ENCODE data around the gene ZNF75A.
A peak's percentile ranks its signal among the peaks of the same experiment; 100 is the strongest.

The ZNF75A gene

DNA sequence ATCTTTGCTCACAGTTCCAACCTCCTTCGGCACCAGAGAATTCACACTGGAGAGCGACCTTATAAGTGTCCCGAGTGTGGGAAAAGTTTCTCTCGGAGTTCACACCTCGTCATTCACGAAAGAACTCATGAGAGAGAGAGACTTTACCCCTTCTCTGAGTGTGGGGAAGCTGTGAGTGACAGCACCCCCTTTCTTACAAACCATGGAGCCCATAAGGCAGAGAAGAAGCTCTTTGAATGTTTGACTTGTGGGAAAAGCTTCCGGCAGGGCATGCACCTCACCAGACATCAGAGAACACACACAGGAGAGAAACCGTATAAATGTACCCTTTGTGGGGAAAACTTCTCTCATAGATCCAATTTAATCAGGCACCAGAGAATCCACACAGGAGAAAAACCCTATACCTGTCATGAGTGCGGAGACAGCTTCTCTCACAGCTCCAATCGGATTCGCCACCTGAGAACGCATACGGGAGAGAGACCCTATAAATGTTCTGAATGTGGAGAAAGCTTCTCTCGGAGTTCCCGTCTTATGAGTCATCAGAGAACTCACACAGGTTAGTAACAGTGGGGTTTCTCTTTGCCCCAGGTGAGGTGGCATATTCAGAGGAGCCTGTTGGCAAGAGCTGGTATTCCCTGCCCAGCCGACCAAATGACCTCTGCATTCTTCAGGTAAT is 15.2 kb upstream of the ZNF75A start:
- no peak for DNase-seq (ENCODE audit: low spot score)

DNA sequence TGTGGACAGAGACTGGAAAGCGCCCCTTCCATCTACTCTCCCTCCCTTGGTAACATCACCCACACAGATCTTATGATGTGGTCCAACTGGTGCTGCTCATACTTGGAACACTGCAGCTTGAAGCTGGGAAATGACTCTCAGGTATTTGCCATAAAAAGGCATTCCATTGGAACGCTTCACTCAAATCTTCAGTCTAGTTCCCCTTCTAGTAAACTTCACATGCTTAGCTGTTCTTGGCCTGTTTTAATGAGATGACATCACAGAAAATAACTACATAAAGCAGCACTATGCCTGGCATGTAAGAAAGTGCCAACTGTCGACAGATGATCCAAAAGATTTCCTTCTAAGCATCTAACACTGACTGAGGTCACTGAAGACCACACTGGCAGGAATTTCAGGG is 12.7 kb upstream of the ZNF75A start:
- no peak for DNase-seq (ENCODE audit: low spot score)

GRCh38 chr16:3295209-3295608 is 10.1 kb upstream of the ZNF75A start:
- no peak for DNase-seq (ENCODE audit: low spot score)

DNA sequence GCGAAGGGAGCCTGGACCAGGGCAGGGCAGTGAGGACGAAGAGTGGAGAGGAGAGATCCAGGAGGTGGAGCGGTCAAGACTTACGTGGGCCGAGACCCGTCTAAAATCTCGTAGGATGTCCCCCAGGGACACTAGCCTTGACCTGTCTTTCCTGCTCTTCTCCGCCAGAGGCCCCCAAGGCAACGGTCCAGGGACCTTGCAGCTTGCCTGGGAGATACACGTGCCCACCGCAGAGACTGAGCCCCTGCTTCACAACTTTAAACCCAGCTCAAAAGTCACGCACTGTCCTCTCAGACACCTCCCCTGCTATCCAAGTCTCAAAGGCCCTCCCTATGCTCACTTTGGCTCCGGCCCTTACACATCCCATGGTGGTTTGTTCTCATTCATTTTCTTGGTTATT is 9.5 kb upstream of the ZNF75A start:
- DNase-seq (ENCODE audit: low spot score) = no peak

- DNase-seq (ENCODE audit: low spot score) = no peak
Measured at GRCh38 chr16:3304370-3304769, 927 bp upstream of the ZNF75A start.

GRCh38 chr16:3306078-3306477 is 781 bp downstream of the ZNF75A start:
- DNase-seq (ENCODE audit: low spot score) = no peak

DNA sequence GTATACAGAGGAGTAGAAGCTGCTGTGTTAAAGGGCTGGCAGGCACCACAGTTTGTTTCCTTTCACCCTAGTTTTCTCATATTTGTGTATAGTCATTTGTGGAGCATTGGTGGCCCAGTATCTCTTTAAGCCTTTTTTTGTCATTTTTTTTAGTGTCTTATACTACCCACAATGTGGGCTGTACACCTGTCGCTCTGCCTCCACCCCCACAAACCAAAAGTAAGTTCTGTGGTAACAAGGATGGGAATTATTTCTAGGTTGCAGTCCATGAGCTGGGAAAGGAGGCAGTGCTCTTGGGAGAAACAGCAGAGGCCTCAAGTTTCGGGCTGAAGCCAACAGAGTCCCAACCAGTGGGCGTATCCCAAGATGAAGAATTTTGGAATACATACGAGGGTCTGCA is 6.2 kb downstream of the ZNF75A start:
- no peak for DNase-seq (ENCODE audit: low spot score)

- no peak for DNase-seq (ENCODE audit: low spot score)
Measured at GRCh38 chr16:3317315-3317999, 12.2 kb downstream of the ZNF75A start.

GRCh38 chr16:3321816-3322215 is 16.5 kb downstream of the ZNF75A start:
- DNase-seq (ENCODE audit: low spot score) = no peak

DNA sequence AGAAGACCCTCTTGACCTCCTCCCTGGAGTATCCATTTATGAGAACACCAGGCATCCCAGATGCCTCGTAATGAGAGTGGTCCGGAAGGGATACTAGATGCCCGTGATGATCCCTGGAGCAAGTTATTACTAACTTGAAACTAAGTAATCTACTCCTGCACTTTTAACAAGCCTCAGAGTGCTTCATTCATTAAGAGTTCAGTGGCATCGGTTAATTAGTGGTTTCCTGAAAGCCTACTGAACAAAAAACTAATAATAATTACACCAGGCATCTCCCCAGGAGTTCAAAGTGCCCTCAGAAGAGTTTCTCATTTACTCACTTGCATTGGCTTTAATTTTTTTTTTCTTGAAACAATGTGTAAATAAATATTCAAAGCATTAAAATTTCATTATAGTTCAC is 22.2 kb downstream of the ZNF75A start:
- no peak for DNase-seq (ENCODE audit: low spot score)

- DNase-seq (ENCODE audit: low spot score) = no peak
Measured at GRCh38 chr16:3328104-3328503, 22.8 kb downstream of the ZNF75A start.

DNA sequence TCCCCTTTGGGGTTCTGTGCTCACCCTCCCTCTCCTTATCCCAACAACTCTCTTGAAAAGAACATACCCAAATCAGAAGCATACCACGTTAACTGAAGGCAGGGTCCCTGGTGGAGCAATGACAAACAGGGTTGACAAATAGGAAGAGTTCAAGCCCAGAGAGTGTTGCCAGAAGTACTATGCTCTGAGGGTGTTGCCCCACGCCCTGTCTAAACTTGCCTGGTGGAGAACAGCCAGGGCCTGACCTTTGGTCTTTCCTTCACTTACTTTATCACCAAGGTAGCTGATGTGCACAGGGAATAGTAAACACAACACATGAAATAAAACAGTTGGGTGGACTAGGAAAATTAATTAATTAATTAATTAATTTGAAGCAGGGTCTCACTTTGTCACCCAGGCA is 23.3 kb downstream of the ZNF75A start:
- DNase-seq (ENCODE audit: low spot score) = no peak

GRCh38 chr16:3346041-3346440 is 40.7 kb downstream of the ZNF75A start:
- DNase-seq (ENCODE audit: low spot score) = no peak

GRCh38 chr16:3347586-3347985 is 42.3 kb downstream of the ZNF75A start:
- no peak for DNase-seq (ENCODE audit: low spot score)

DNA sequence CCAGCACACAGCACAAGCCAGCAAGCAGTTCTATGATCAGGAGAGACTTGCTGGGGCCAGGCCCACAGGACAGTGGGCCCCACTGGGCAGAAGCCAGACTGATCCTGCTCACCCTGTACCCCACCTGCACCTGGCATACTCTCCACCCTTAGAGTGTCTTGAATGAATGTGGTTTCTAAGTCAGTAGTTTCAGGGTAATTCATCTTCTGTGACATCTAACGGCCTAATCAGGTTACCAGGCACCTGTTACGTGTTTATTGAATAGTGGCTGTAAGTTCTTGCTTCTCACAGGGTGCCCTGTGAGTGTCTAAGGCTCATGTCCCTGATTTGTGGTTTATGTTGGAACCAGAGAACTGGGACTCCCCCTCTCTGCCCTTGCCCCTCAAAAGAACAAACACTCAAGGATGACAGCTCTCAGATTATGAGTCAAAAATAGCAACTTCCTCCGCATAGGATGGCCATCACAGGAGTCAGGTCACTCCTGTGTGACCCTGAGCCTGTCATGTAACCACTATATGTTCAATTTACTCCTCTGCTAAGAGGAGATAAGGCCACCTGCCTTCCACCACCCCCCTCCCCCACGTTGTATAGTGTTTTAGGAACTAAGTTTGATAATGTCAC is 43.4 kb downstream of the ZNF75A start:
- DNase-seq (ENCODE audit: low spot score) = no peak

- DNase-seq (ENCODE audit: low spot score) = no peak
Measured at GRCh38 chr16:3349175-3349574, 43.9 kb downstream of the ZNF75A start.

DNA sequence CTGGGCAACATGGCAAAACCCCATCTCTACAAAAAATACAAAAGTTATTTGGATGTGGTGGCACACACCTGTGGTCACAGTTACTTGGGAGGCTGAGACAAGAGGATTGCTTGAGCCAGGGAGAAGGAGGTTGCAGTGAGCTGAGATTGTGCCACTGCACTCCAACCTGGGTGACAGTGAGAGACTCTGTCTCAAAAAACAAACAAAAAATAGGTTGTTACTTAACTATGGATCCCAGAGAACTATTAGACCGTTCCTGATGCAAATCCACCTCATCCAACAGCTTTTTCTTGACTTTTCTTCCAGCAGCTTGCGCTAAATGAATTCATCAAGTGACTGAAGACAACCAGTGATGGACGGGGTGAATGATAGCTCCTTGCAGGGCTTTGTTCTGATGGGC is 50.3 kb downstream of the ZNF75A start, which contains the start of gene OR2C1:
OR2C1 (plus strand) TSS at position 301 of the 400 bp plus-strand sequence; CDS start at position 353, 52 bp downstream.
- no peak for DNase-seq (ENCODE audit: low spot score)

- no peak for DNase-seq (ENCODE audit: low spot score)
Measured at GRCh38 chr16:3356118-3356517, 50.8 kb downstream of the ZNF75A start.

DNA sequence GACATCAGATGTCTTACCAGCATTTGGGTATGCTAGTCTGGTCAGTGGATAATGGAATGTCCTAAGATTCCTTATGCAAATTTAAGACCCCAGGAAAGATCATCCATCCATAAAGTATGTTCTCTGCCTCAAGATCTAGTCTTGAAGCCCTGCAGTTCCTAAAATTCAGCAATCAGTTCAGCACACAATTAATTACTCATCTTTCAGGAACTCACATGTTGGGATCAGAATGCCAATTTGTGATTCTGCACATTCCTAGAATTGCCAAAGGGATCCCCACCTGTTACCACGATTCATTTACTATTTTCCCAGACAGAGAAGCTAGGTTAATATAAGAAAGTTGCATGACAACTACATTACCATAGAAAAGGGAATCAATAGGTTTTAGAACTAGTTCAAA is 53.6 kb downstream of the ZNF75A start:
- DNase-seq (ENCODE audit: low spot score) = no peak

- DNase-seq (ENCODE audit: low spot score) = no peak
Measured at GRCh38 chr16:3362931-3363330, 57.6 kb downstream of the ZNF75A start.

DNA sequence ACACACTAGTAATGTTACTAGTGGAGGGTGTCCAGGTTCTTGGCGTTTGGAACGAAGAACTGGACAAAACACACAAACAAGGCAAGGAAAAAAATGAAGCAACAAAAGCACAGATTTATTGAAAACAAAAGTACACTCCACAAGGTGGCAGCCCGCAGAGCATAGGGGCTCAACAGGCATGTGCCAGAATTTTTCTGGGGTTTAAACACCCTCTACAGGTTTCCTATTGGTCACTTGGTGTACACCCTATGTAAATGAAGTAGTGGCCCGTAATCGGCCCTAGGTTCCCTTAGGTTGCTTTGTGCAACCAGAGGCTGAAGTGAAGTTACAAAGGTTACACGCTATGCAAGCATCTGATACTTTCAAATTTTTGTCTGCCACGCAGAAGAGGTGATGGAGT is 58.5 kb downstream of the ZNF75A start:
- no peak for DNase-seq (ENCODE audit: low spot score)

- DNase-seq (ENCODE audit: low spot score) = peak; percentile 67
Measured at GRCh38 chr16:3364774-3365427, 59.6 kb downstream of the ZNF75A start.
